DMS79 (cell line): ENCODE measurements around the gene CARS1.

Experiments
- DNase-seq: peaks from one replicate; lab custom pipeline; 2025; lab: John Stamatoyannopoulos, UW

CARS1 gene

GRCh38 chr11:3037945-3038271 is 19.3 kb downstream of the CARS1 start:
- DNase-seq = no peak

DNA sequence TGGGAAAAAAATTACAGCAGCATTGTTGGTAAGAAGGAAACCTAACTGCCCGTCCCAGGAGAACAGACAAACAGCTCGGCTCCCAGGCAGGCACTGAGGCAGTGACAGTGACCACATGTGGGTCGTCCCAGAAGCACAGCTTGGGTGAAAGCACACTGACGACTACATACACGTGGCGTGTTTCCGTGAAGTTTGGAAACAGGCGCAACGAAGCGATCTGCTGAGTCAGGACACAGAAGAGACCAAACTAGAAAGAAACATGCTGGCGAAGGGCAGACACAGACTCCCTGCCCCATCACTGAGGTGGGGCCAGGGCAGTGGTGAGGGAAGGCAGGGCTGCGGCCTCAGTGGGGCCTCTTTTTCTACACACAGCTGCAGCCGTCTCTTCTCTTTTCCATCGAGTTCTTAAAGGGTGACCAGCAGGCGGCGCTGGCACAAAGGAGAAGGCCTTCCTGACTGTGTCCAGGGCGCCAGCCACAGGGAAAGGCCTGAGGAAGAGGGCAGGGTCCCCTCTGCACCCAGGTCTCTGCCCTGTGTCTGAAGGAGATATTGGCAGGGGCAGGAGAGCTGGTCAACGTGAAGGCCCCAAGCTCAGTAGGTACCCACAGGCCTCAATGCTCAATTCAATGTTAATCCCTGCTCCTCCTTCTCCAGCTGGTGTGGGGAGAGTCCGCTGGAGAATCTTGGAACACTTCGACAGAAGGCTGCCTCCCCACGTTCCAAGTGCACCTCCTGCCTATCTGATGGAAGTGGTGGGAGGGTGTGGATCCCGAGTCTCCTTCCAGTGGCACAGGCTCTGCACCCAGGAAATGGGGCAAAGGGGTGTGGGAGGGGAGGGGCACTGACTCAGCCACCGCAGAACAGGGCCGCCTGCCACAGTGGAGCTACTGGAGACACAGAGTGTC is 19.9 kb downstream of the CARS1 start:
- no peak for DNase-seq

DNA sequence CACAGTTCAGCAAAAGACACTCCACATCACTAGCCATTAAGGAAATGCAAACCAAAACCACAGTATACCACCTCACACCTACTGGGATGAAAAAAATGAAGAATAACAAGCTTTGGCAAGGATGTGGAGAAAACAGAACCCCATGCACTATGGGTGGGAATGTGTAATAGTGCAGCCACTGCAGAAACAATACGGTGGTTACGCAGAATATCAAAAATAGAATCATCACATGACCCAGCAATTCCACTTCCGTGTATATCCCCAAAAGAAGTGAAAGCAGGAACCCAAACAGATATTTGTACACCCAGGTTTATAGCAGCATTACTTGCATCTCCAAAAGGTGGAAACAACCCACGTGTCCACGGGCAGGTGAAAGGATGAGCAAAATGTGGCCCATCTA is 20.8 kb downstream of the CARS1 start:
- DNase-seq = no peak

GRCh38 chr11:3035333-3035732 is 21.9 kb downstream of the CARS1 start:
- DNase-seq = no peak

DNA sequence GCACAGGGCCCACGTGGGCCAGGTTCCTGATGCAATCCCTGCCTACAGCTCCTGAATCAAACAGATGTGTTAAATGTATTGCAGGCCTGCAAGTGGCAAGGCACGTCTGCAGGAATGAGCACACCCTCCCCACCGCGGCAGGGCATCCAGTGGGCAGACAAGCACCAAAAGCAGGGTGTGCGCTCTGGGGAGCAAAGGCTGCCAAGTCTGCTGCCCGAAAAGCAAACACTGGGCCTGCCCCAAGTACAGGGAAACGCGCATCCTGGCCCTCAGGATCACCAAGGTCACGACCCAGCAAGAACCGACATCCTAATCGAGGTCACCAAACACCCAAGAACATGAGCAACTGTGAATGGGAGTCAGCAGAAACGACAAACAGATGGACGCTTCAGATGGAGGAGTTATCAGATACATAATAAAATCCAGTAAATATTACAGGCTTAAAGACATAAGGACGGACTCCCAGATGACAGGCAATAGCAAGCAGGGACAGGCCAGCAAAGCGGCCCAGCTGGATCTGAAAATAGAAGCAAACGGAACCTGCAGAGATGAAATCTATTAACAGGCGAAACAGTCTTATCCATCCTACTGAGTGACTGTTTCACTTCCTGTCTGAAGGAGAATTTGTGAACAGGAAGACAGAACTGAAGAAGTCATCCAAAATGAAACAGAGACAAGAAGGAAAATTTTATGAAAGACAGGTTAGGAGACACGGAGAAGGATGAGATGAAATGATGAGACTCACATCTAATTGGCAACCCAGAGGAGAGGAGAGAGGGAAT is 26.7 kb downstream of the CARS1 start:
- no peak for DNase-seq

DNA sequence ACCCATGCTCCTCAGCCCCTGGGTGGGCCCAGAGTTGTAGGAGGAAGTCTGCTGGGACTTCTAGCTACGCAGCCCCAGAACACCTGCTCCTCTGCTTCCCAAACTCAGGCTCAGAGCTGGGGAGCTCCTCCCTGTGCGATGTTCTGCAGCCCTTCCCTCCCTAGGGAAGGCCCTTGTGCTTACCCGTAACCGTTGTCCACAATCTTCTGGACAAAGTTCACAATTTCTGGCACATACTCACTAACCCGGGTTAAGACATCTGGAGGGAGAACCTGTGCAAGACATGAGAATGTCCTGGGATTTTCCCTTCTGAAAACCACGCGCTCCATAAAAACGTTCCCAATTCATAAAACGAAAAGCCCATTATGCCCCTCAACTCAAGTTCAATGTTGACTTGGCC is 28.4 kb downstream of the CARS1 start:
- DNase-seq = no peak

- DNase-seq = no peak
These were observed 30.4 kb downstream of the CARS1 start for GRCh38 chr11:3026803-3027202.

DNA sequence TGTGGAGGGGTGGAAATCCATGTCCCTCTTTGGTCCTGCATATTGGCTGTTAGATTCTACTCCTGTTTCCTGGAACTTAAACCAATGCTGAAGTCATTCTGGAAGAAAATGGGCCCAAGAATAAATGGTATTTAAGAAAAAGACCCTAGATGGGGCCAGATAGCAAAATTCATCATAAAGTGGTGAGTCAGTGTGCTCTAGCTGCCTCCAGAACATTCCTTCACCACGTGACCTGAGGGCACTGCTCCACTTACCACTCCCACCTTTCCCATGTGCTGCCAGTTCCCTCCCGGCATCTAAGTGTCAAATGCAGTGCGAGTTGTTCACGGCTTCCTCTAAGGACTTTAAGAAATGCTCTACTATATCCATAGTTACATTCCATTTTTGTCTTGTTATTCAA is 34.2 kb downstream of the CARS1 start:
- no peak for DNase-seq

GRCh38 chr11:3022300-3022967 is 34.8 kb downstream of the CARS1 start:
- no peak for DNase-seq

- no peak for DNase-seq
These were observed 36.1 kb downstream of the CARS1 start for GRCh38 chr11:3021125-3021524.

- no peak for DNase-seq
These were observed 37.2 kb downstream of the CARS1 start for GRCh38 chr11:3020011-3020410.

- no peak for DNase-seq
These were observed 38.6 kb downstream of the CARS1 start for GRCh38 chr11:3018596-3018995.

DNA sequence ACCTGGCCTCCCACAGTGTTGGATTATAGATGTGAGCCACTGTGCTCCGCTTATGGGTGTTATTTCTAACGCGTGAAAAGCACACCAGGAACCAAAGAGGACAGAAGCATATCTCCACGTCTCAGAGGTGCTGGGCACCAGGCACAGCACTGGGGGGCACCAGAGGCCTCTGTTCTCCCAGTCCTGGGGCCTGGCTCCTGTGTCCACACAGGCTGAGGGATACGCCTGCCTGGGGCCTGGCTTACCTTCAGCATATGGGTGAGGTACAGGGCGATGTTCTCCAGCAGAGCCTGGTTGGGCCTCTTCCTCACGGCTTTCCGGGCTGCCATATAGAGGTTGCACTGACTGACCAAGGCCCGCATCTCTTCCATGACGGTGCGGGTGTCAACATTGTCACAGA is 40.4 kb downstream of the CARS1 start:
- DNase-seq = no peak

GRCh38 chr11:3015796-3016195 is 41.4 kb downstream of the CARS1 start:
- DNase-seq = no peak

- no peak for DNase-seq
These were observed 42.3 kb downstream of the CARS1 start for GRCh38 chr11:3014943-3015342.

GRCh38 chr11:3014057-3014938 is 42.9 kb downstream of the CARS1 start:
- DNase-seq = no peak

DNA sequence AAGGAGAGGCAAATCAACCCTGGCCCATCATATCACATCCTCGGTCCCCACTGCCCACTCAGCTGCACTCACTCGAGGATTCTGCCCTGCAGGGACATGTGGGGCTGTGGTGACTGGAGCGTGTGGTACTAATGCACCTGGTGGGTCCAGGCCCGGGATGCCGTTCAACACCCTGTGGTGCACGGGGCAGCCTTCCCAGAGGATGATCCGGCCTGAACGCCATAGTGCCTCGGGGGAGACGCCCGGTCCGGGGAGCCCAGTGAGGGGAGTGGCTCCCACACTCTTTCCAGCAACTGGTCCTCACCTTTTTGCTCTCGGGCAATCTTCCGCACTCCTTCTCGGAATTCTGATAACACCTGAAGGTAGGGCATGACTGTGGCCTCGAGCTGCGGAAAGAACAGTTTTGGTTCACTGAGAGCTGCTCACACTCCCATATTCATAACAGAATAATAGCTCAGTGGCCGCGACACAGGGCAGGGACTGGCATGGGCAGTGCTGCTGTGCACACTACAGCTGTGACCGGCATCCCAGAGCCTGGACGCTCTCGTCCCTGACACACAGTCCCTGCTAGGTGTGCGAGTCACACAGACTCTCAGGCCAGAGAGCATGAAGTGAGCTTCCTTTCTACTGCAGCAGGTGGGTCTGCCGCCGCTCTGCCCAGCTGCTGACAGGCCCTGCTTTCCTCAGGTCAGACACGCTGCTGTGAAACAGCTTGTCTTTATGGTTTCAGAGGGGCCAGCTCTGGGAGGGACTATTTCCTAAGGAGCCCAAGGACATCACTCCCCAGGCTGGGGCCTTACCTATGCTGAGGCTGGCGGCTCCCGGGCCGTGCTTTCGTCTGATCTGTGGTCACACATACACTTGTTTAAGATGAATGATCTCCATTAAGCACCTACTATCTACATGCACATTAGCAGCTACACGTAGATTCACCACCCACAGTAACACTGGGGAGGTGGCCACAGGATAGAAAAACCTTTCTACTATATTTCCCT is 45.0 kb downstream of the CARS1 start:
- no peak for DNase-seq

DNA sequence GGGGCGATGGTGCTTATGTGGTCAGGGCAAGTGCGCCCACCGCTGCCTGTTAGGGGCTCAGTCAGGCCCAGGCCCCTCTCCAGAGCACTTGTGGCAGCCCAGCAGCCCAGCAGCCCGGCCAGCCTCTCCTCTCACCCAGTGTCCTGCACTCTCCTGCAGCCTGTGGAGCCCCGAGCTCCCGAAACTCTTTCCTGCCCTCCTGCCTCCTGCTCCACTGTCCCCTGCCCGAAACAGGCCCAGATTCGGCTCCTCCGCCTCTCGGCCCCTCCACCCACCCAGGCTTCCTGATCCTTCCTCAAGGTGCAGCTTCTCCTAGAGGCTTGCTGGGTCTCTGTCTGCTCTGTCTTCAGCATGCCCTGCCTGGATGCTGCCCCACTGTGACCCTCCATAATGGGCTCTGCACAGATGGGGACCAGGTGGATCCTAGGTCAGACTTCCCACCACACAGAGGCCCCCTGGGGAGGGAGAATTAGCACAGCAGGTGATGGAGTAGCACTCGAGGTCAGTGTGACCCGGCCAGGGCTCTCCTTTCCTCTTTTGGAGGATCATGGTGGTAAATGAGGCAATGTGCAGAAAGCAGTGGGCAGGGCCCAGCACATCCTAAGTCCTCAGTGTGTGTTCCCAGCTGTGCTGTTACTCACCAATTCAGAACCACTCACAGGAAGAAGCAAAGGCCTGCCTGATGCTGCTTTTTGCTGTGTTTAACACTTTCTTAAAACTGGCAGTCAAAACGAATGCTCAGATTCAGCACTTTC is 46.5 kb downstream of the CARS1 start:
- DNase-seq = no peak

- DNase-seq = no peak
These were observed 47.2 kb downstream of the CARS1 start for GRCh38 chr11:3010004-3010403.

- DNase-seq = no peak
These were observed 47.7 kb downstream of the CARS1 start for GRCh38 chr11:3009481-3009880.
